ENCODE data around the gene FTL.

Gene FTL

DNA sequence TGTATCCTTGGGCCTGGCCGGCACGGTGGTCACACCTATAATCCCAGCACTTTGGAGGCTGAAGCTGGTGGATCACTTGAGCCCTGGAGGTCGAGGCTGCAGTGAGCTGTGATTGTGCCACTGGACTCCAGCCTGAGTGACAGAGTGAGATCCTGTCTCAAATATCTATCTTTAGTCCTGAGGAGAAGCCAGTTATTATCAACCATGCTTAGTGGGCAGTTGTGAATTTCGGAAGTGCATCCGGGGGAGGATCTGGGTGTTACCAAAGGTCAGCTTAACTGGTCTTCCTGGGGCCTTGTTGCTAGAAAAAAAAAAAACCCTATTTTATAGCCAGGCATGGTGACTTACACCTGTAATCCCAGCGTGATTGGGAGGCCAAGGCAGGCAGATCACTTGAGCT lies 22.0 kb upstream of the FTL start:
- ATAC-seq, result no peak

DNA sequence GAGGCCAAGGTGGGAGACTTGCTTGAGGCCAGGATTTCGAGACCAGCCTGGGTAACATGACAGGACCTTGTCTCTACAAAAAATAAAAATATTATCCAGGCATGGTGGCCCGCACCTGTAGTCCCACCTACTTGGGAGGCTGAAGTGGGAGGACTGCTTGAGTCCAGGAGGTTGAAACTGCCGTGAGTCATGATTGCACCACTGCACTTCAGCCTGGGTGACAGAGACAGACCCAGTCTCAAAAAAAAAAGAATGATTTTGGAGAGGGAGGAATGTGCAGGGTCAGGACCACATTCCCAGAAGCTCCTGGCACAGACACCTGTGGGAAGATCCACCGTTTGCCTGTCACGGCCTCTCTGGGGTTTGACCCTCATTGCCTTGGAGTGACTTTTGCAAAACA lies 19.7 kb upstream of the FTL start:
- ATAC-seq, result no peak
- TF ChIP-seq ZNF70 (CRISPR knock-in tag; IDR thresholded peaks at IDR 0.05) (no peak), ZNF565 (CRISPR knock-in tag; conservative IDR thresholded peaks at IDR 0.05; ENCODE audit: low read depth) (no peak), SNAI2 (CRISPR knock-in tag; IDR thresholded peaks at IDR 0.05) (no peak), GLIS3 (CRISPR knock-in tag; IDR thresholded peaks at IDR 0.05) (no peak), CSDC2 (CRISPR knock-in tag; IDR thresholded peaks at IDR 0.05) (no peak), ZC3H10 (CRISPR knock-in tag; IDR thresholded peaks at IDR 0.05) (no peak), ARNTL (CRISPR knock-in tag; IDR thresholded peaks at IDR 0.05; ENCODE audit: borderline replicate concordance, low read depth) (no peak), ISL1 (CRISPR knock-in tag; IDR thresholded peaks at IDR 0.05) (no peak), PPARA (CRISPR knock-in tag; IDR thresholded peaks at IDR 0.05; ENCODE audit: borderline replicate concordance) (no peak), TOX (CRISPR knock-in tag; IDR thresholded peaks at IDR 0.05; ENCODE audit: borderline replicate concordance) (no peak), RARB (CRISPR knock-in tag; IDR thresholded peaks at IDR 0.05) (no peak), TCF4 (CRISPR knock-in tag; IDR thresholded peaks at IDR 0.05; ENCODE audit: borderline replicate concordance) (no peak), ESRRG (CRISPR knock-in tag; IDR thresholded peaks at IDR 0.05) (no peak)
- TF ChIP-seq, protein P1, sequence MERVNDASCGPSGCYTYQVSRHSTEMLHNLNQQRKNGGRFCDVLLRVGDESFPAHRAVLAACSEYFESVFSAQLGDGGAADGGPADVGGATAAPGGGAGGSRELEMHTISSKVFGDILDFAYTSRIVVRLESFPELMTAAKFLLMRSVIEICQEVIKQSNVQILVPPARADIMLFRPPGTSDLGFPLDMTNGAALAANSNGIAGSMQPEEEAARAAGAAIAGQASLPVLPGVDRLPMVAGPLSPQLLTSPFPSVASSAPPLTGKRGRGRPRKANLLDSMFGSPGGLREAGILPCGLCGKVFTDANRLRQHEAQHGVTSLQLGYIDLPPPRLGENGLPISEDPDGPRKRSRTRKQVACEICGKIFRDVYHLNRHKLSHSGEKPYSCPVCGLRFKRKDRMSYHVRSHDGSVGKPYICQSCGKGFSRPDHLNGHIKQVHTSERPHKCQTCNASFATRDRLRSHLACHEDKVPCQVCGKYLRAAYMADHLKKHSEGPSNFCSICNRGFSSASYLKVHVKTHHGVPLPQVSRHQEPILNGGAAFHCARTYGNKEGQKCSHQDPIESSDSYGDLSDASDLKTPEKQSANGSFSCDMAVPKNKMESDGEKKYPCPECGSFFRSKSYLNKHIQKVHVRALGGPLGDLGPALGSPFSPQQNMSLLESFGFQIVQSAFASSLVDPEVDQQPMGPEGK (CRISPR knock-in tag; IDR thresholded peaks at IDR 0.05; ENCODE audit: borderline replicate concordance), result no peak
- TF ChIP-seq, protein P2, sequence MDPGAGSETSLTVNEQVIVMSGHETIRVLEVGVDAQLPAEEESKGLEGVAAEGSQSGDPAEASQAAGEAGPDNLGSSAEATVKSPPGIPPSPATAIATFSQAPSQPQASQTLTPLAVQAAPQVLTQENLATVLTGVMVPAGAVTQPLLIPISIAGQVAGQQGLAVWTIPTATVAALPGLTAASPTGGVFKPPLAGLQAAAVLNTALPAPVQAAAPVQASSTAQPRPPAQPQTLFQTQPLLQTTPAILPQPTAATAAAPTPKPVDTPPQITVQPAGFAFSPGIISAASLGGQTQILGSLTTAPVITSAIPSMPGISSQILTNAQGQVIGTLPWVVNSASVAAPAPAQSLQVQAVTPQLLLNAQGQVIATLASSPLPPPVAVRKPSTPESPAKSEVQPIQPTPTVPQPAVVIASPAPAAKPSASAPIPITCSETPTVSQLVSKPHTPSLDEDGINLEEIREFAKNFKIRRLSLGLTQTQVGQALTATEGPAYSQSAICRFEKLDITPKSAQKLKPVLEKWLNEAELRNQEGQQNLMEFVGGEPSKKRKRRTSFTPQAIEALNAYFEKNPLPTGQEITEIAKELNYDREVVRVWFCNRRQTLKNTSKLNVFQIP (CRISPR knock-in tag; IDR thresholded peaks at IDR 0.05; ENCODE audit: borderline replicate concordance, low read depth), result no peak
- TF ChIP-seq, protein P3, sequence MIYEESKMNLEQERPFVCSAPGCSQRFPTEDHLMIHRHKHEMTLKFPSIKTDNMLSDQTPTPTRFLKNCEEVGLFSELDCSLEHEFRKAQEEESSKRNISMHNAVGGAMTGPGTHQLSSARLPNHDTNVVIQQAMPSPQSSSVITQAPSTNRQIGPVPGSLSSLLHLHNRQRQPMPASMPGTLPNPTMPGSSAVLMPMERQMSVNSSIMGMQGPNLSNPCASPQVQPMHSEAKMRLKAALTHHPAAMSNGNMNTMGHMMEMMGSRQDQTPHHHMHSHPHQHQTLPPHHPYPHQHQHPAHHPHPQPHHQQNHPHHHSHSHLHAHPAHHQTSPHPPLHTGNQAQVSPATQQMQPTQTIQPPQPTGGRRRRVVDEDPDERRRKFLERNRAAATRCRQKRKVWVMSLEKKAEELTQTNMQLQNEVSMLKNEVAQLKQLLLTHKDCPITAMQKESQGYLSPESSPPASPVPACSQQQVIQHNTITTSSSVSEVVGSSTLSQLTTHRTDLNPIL (CRISPR knock-in tag; IDR thresholded peaks at IDR 0.05; ENCODE audit: low read depth), result no peak
- TF ChIP-seq, protein P4, sequence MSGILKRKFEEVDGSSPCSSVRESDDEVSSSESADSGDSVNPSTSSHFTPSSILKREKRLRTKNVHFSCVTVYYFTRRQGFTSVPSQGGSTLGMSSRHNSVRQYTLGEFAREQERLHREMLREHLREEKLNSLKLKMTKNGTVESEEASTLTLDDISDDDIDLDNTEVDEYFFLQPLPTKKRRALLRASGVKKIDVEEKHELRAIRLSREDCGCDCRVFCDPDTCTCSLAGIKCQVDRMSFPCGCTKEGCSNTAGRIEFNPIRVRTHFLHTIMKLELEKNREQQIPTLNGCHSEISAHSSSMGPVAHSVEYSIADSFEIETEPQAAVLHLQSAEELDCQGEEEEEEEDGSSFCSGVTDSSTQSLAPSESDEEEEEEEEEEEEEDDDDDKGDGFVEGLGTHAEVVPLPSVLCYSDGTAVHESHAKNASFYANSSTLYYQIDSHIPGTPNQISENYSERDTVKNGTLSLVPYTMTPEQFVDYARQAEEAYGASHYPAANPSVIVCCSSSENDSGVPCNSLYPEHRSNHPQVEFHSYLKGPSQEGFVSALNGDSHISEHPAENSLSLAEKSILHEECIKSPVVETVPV (CRISPR knock-in tag; IDR thresholded peaks at IDR 0.05), result no peak

More for the DNA sequence above, 22.0 kb upstream of the FTL start:
- TF ChIP-seq ESRRG (CRISPR knock-in tag; IDR thresholded peaks at IDR 0.05) (no peak), GLIS3 (CRISPR knock-in tag; IDR thresholded peaks at IDR 0.05) (no peak), ZNF8 (CRISPR knock-in tag; IDR thresholded peaks at IDR 0.05) (no peak), RARB (CRISPR knock-in tag; IDR thresholded peaks at IDR 0.05) (no peak), ISL1 (CRISPR knock-in tag; IDR thresholded peaks at IDR 0.05) (no peak), TOX (CRISPR knock-in tag; IDR thresholded peaks at IDR 0.05; ENCODE audit: borderline replicate concordance) (no peak), PPARA (CRISPR knock-in tag; IDR thresholded peaks at IDR 0.05; ENCODE audit: borderline replicate concordance) (no peak), TCF4 (CRISPR knock-in tag; IDR thresholded peaks at IDR 0.05; ENCODE audit: borderline replicate concordance) (no peak), ZFP30 (CRISPR knock-in tag; IDR thresholded peaks at IDR 0.05) (no peak), ZNF70 (CRISPR knock-in tag; IDR thresholded peaks at IDR 0.05) (no peak), OSR1 (CRISPR knock-in tag; IDR thresholded peaks at IDR 0.05) (no peak), BACH2 (CRISPR knock-in tag; IDR thresholded peaks at IDR 0.05; ENCODE audit: borderline replicate concordance) (no peak)
- TF ChIP-seq, protein P1 (CRISPR knock-in tag; IDR thresholded peaks at IDR 0.05; ENCODE audit: borderline replicate concordance), result no peak
- TF ChIP-seq, protein P2 (CRISPR knock-in tag; IDR thresholded peaks at IDR 0.05; ENCODE audit: borderline replicate concordance, low read depth), result no peak
- TF ChIP-seq, protein P5, sequence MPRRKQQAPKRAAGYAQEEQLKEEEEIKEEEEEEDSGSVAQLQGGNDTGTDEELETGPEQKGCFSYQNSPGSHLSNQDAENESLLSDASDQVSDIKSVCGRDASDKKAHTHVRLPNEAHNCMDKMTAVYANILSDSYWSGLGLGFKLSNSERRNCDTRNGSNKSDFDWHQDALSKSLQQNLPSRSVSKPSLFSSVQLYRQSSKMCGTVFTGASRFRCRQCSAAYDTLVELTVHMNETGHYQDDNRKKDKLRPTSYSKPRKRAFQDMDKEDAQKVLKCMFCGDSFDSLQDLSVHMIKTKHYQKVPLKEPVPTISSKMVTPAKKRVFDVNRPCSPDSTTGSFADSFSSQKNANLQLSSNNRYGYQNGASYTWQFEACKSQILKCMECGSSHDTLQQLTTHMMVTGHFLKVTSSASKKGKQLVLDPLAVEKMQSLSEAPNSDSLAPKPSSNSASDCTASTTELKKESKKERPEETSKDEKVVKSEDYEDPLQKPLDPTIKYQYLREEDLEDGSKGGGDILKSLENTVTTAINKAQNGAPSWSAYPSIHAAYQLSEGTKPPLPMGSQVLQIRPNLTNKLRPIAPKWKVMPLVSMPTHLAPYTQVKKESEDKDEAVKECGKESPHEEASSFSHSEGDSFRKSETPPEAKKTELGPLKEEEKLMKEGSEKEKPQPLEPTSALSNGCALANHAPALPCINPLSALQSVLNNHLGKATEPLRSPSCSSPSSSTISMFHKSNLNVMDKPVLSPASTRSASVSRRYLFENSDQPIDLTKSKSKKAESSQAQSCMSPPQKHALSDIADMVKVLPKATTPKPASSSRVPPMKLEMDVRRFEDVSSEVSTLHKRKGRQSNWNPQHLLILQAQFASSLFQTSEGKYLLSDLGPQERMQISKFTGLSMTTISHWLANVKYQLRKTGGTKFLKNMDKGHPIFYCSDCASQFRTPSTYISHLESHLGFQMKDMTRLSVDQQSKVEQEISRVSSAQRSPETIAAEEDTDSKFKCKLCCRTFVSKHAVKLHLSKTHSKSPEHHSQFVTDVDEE (CRISPR knock-in tag; IDR thresholded peaks at IDR 0.05), result no peak
- TF ChIP-seq, protein P3 (CRISPR knock-in tag; IDR thresholded peaks at IDR 0.05; ENCODE audit: low read depth), result no peak

All from SK-N-SH treated with all-trans-retinoic acid at 6 μM for 48 hours (cell line).